Measurements from ENCODE around the gene RBM17.
"Not testable (repeated sequence)": the region's sequence is repeated elsewhere in the genome, so short reads cannot be mapped to it uniquely, and the experiment has no call there.

RBM17 gene

DNA sequence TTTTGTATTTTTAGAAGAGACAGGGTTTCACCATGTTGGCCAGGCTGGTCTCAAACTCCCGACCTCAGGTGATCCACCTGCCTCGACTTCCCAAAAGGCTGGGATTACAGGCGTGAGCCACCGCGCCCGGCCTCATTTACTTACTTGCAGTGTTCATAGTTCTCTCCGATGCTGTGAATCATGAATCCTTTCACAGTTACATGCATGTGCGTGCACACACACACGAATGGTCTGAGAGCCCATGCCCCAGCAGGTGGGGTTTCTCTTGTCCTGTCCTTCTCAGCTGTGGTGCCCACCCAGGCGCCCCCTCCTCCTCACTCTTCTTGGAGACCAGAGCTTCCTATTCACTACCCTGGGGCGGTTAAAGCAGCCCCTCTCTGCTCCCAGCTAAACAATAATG lies 50.6 kb downstream of the RBM17 start:
- DNase-seq, result no peak

DNA sequence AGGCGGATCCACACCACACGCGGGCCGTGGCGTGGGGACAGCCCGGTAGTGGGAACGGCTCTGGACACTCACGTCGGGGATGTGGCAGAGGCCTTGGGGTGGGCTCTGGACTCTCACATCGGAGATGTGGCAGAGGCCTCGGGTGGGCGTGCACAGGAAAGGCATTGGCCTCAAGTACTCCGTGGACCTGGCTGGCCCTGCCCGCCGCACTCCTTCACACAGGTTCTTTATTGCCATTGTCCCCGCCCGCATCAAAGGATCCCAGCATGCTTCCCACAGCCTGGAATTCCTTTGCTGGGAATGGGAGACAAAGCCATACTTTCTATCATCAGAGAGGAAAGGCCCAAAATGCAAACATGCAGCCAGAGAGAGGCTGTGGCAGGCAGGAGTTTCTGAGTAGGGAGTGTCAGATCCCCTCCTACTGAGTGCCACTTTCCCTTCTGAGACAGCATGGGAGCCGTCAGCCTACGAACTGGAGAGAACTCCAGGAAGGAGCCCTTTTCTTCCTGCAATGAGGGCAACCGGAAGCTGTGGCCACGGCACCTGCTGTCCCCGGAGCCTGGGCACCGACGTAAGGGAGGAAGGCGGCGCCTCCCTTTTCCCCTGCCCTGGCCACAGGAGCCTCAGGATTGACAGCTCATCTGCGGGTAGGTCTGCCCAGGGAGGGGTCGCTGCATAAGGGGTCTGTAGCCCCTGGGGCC lies 51.5 kb downstream of the RBM17 start:
- DNase-seq, result no peak

DNA sequence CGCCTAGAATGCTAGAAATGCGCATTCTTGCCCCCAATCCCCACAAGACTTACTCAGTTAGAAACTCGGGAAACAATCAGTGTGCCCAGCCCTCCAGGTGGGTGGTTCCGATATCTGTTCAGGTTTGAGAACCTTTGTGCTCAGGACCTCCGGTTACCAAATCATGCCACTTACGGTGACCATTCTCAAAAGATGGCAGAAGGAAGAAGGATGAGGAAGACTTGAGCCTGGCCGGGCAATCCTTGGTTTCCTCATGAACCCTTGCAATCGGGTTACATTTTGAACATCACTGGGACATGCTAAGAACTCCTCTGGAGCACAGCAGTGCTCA lies 52.1 kb downstream of the RBM17 start:
- DNase-seq, result no peak

DNA sequence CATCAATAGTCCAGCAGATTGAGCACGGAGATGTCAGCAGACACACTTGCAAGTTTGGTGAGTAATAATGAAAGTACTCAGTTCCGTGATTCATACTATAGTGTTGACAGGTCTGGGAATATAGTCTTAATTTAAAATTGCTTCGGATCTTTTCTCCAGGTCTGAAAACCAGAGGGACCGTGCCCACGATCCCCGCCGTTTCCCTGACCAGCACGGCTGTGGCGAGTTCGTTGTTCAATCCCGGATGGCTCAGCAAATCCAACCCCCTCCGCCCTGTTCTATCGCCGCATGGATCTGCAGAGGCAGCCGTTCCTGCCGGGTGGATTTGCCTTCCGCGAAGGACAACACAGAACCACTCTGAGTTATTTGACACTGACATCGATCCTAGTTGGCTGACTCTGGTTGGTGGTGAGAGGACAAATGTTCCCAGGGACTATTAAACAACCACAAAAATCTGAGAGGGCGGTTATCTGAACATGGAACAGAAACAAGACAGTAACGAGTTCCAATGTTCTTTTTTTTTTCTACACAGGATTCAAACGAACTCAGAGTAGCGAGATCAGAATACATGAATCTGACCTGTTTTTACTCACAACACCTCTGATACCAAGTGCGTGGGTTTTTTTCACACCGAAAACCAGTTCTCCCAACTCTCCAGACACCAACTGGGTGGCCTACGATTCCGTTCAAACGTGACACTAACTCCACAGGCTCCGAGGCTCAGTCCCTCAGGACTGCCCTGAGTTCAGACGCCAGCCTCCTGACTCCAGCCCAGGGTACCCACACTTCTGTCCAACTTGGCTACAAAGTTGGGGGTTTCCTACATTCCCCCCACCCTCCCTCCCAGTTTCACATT lies 52.7 kb downstream of the RBM17 start:
- peak; percentile 94 for DNase-seq

DNA sequence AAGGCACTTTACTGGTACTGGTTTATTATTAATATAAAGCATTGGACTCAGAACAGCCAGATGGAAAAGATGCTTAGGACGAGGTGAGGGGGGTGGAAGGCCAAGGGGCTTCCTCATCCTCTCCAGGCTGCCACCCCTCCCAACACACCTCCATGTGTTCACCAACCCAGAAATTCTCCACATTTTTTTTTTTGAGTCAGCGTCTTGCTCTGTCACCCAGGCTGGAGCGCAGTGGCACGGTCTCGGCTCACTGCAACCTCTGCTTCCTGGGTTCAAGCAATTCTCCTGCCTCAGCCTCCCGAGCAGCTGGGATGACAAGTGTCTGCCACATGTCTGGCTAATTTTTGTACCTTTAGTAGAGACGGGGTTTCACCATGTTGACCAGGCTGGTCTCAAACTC lies 53.4 kb downstream of the RBM17 start:
- not testable (repeated sequence) for DNase-seq

DNA sequence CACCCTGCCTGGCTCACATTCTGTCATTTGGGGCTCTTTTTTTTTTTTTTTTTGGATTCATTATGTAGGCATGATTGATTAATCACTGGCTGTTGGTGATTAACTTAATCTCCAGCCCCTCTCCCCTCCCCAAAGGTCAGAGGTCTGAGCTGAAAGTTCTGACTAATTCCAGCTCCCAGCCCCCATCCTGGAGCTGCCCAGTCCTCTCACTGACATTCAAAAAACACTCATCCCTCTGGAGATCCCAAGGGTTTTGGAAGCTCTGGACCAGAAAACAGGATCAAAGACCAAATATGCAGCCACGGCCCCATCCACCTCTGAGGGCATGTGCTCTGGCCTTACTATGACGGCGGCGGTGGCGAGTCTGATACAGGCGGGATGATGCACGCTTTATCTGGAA lies 53.8 kb downstream of the RBM17 start:
- no peak for DNase-seq

DNA sequence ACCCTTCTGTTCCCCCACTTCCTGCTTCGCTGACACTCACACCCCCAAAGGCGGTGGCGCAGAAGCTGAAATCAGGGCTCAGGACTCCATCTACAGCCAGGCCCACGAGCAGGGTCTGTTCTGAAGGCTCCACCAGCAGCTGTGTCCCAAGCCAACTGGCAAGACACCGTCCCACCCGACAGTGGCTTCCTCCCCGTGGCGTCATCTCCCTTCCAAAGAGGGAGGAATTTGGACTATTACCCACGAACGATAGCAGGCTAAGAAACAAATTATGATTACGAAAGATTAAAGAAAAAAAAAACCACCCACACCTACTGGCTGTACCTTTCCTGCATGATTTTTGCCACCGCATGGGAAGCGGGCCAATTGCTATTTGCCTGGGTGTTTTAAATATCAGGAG lies 54.3 kb downstream of the RBM17 start:
- DNase-seq, result no peak

DNA sequence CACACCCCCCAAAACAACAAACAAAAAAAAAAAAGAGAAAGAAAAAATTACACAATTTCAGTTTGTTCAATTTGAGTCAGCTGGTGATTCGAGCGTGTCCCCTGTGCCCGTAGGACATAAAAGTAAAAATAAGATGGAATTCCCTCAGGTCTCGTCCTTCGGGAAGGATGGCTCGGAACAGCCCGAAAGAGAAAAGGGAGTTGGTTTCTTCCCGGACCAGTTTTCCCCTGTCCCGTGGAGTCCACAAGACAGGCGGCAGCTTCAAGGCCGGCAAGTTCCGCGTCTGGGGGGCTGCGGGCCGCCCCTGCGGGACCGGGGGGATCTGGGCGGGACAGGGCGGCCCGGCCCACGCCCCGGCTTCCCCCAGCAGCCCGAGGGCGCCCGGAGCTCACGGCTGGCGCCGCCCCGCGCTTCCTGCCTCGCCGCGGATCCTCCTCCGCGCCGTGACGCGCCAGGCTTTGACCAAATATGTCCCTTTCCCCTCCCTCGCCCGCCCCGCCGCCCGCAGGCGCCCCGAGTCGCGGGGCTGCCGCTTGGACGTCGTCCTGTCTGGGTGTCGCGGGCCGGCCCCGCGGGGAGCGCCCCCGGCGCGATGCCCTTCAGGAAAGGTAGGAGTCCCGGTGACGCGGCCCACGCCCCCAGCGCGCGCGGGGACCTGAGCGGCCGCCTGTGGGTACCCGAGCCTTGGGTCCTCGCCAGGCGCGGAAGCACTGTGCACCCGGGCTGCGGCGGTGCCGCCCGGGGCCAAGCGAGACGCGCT lies 55.8 kb downstream of the RBM17 start:
- peak; percentile 75 for DNase-seq

DNA sequence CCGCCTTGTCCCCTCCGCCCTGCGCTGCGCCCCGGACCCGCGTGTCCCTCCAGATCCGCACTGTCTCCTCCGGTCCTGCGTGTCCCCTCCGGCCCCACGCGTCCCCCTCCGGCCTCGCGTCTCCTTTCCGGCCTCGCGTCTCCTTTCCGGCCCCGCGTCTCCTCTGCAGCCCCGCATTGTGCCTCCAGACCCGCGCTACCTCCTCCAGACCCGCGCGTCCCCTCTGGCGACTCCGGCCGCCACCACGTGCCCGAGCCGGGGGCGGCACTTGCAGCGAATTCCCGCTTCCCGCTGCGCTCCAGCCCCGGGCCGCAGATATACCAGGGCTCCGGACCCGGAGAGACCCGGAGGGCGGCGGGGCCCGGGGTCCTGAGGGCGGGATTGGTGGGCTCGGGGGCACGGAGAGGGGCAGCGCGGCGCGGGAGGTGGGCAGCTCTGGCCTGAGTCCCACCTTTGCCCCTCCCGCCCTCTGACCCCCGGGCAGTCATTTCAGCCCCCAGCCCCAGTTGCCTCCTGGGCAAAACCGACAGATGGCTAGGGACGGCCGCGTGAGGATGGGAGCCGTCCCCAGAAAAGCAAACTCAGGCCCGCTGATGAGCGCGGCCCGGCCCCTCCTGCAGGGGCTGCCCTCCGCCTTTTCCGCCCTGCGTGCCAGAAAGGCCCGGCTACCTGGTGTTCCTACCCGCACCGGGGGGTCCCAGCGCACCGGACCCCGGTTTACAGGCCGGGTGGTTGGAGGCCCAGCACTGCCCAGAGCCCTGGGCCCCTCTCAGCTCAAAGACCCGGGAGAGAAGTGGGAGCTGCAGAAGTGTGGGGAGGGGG lies 56.5 kb downstream of the RBM17 start:
- no peak for DNase-seq

DNA sequence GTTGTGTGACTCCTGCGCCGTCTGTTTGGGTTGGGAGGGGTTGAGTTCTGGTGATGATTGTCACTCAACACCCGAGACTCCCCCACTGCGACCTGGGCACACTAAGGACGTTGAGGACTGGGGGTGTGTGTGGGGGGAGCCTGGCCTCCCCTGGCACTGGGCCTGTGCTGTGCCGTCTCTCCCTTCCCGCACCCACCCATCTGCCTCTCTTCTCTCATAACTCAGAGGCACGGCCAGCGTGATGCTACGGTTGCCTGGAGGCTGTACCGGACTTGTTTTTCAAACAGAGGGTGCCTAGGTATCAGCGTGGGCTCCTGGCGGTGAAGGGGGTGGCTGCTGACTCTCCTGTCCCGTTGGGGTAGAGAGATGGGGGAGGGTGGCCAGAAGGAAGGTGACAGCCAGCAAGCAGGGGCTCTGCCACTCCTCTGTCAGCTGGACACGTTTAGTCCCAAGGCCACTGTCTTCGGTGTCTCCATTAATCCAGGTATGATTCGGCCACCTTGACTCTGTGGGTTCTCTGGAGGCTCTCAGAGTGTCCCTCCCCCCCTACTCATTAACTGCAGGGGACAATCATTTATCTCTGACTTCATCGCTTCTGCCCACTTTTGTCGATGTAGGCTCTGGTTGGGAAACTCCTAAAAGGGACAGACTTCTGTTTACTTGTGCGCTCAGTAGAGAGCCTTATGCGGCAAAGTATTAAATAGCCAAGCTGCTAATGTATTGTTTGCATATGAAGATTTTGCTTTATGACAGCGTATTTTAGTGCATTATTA lies 57.4 kb downstream of the RBM17 start:
- no peak for DNase-seq

DNA sequence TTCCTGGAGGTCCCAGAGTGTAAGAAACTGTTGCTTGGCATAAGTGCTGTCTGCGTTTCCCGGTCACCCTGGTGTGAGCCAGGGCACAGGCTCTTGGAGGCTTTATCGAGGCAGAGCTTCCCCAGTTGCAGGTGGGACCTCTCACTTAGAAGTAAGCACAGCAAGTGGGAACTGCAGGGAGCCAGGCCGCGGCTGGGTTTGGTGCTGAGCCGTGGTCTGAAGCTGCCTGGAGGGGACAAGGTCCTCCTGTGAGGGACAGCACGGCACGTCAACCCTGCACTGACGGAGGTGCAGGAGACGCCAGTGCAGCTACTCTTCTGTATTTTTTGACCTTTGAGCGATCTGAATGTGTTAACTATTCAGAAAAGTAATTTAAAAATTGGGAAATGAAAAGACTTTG lies 58.1 kb downstream of the RBM17 start:
- DNase-seq, result no peak

DNA sequence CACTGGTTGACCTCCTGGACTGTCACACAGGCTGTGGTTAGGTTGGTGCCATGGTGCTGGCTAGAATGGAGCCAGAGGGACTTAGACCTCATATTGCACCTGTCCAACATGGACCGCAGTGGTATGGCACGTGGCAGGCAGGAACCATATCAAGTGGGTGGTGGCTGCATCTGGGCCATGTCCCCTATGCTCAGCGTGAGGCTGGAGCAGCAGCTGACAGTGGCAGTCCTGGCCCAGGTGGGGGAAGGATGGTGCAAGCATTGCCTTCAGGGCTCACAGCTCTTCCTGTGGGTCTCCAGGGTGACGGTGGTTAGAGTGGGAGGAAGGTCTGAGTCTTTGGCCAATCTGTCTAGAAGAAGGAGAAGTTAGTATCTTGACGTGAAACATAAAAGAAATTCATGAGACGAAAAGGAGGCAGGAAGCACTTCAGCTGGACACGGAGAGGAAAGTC lies 59.4 kb downstream of the RBM17 start:
- no peak for DNase-seq

DNA sequence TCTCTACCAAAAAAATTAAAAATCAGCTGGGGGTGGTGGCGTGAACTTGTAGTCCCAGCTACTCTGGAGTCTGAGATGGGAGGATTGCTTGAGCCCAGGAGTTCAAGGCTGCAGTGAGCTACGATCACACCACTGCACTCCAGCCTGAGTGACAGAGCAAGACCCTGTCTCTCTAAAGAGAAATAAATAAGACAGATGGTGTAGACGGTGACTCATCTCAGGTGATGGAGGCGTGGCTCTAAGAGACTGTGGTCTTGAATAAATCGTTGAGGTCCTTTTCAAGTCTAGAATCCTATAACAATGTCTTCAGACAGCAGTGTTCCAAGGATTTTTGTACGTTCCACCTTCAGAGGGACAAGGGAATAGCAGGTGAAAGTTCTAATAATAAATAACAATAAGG lies 60.1 kb downstream of the RBM17 start:
- no peak for DNase-seq

DNA sequence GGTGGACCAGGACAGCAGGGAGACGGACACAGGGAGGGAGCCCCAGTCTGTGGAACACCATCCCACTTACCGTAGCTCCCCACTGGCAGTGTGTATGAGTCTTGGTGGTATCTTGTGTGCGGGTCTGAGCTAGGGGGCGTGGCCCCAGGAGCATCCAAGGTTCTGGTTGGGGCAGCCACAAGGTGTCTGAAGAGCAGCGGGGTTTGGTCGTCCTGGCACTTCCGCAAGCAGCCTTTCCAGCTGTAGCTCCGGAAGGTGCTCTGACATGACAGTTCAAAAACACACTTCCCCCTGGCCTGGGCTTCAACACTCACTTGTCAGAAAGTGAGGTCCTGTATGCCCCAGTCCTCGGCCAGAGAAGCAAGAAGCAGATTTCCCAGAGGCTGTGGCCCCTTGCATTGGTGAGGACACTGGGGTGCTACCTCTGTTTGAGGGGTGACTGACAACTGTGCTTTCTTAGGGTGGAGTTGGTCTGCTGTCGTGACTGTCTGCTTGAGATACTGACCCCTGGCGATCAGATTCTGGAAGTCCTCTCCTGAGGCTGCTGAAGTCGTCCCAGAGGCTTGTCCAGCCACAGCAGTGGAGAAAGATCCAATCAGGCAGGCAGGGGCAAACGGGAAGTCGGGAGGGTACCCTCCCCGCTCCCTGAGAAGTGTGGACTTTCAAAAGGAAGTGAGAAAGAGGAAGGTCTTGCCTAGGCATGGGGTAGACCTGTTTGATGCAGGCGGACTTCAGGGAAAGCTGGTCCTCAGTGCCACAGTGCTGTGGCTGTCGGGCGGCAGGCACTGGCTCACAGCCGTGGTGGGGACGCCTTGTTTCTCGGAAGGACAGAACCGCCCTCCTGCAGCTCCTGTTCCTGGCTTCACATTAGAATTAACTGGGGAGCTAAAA lies 62.5 kb downstream of the RBM17 start:
- DNase-seq, result peak; percentile 48

DNA sequence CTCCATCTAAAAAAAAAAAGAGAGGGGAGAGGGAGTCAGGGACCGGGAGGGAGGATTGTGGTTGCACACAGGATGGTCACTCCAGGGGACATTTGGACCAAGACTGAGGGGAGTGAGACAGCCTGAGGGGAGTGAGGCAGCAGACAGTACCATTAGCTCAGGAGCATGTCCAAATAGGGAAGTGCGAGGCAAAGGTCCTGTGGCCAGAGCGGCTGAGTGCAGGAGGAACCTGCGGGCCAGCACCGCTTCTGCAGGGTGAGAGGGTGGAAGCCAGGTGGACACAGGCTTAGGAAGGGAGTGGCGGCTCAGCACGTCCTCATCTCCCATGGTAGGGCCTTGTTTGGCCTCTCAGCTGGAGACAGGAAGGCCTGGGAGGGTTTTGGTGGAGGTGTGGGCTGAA lies 65.0 kb downstream of the RBM17 start:
- DNase-seq, result no peak

DNA sequence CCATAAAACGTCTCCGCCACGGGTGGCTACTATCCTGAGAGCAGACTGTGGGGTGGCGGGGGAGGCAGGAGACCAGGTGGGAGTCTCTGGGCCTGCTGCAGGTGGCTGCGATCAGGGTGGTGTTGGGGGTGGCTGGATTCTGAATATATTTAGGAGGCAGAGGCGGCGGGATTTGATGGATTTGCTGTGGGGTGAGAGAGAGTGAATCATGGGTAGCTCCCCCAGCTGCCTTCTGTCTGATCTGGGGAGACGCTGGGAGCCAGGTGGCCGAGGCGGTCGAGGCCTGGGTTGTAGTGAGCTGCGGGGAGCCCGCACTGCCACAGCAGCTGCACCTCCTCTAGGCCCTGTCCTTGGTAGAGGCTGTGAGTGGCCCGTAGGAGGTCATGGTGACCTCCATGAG lies 65.7 kb downstream of the RBM17 start:
- no peak for DNase-seq

DNA sequence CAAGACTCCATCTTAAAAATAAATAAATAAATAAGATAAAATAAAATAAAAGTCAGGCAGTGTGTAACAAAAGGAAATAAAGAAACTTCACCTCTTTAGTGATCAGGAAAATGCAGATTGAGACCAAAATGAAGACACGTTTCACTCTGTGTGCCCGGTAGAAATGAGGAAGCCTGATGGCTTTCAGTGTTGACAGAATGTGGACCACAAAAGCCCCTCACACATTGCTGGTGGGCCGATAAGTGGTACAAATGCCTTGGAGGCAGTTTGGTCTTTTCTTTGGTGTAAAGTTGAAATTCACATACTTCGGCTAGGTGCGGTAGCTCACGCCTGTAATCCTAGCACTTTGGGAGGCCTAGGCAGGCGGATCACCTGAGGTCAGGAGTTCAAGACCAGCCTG lies 69.4 kb downstream of the RBM17 start:
- DNase-seq, result no peak

DNA sequence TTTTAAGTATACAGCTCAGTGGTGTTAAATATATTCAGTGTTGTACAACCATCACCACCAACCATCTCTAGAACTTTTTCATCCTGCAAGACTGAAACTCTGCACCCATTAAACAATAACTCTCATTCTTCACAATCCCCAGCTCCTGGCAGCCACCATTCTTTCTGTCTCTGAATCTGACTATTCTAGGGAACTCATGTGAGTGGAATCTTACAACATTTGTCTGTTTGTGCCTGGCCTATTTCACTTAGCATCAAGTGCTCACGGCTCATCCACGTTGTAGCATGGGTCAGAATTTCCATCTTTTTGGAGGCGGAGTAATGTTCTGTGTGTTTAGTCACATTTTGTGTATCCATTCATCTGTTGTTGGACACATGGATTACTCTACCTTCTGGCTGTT lies 73.1 kb downstream of the RBM17 start:
- DNase-seq, result no peak

DNA sequence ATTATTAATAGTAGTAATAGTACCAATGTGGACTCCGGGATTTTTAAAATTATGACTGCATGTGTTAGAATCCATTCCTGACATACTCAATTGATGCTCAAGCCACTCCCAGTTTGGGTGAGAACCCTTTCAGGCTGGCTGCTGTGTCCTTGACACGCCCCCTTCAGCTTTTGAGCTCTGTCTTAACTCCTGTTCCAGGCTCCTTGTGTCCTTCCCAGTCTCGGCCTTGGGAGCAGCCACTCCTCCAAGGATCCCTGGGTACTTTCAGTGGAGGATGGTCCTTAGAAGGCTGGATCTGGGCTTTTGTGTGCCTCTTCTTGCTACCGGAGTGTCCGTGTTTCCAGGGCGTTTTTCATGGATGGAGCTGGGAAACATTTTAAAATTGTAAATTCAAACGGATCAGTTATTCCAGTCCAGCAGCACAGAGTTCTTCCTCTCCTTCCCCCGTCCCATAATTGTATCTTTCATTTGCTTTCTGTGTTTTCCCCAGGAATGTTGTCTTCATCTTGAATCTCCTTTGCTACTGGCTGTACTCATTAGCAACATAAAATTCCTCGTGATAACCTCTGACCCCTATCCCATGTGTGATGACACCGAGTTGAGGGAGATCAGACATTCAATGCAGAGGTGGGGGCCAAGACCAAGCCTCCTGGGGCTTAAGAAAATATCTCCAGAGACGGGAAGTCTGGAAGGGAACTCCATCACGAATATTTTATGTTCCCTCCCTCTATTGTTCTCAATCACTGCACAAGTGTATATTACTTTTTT lies 73.9 kb downstream of the RBM17 start:
- DNase-seq, result no peak

Measured in fibroblast of upper back skin (primary cell).